HL-60 (cell line): ENCODE data around the gene NSFL1C.

ENCODE experiments used
- POLR2AphosphoS5 ChIP-seq: IDR thresholded peaks from 2 replicates; pipeline ENCODE4 v1.6.1; 2012; ENCODE audit warnings: low read depth
- TF ChIP-seq, protein P1 (sequence below): IDR thresholded peaks from one replicate; pipeline ENCODE4 v1.5.1; 2011; ENCODE audit warnings: low read length, control low read depth, inconsistent platforms; ENCODE audit not compliant: insufficient read depth

- TF ChIP-seq POLR2AphosphoS5: no peak
- TF ChIP-seq, protein P1, sequence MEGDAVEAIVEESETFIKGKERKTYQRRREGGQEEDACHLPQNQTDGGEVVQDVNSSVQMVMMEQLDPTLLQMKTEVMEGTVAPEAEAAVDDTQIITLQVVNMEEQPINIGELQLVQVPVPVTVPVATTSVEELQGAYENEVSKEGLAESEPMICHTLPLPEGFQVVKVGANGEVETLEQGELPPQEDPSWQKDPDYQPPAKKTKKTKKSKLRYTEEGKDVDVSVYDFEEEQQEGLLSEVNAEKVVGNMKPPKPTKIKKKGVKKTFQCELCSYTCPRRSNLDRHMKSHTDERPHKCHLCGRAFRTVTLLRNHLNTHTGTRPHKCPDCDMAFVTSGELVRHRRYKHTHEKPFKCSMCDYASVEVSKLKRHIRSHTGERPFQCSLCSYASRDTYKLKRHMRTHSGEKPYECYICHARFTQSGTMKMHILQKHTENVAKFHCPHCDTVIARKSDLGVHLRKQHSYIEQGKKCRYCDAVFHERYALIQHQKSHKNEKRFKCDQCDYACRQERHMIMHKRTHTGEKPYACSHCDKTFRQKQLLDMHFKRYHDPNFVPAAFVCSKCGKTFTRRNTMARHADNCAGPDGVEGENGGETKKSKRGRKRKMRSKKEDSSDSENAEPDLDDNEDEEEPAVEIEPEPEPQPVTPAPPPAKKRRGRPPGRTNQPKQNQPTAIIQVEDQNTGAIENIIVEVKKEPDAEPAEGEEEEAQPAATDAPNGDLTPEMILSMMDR: no peak
Measured at GRCh38 chr20:1469306-1469905, 2.8 kb upstream of the NSFL1C start.
